A673 (cell line): ENCODE measurements around the gene SEMG1. TPM values are rescaled to one million over a fixed set of nuclear protein-coding genes. Genes with fewer than 3 reads are reported as not detected.
A peak's percentile ranks its signal among the peaks of the same experiment; 100 is the strongest.

Source experiments
- Bru-seq: library from RNA; stranded (reverse); fragments of 400-500 nt; gene quantifications from one replicate; lab custom pipeline; 2021; lab: Mats Ljungman, UMichigan
- BruChase-seq, 2 experiments: library from RNA; stranded (reverse); fragments of 400-500 nt; gene quantifications; one replicate each; lab custom pipeline; 2021; lab: Mats Ljungman, UMichigan
- BruUV-seq: library from RNA; stranded (reverse); fragments of 400-500 nt; replicated peaks from 2 replicates; lab custom pipeline; 2021; lab: Mats Ljungman, UMichigan
- CTCF ChIA-PET: fragments of 300-600 bp; sonication (Branson Sonifier 250); formaldehyde crosslinking; loops from one replicate; lab custom pipeline; 2022; ENCODE audit warnings: antibody characterized with exemption; lab: Charles Lee
- POLR2A ChIA-PET: fragments of 300-600 bp; sonication (Branson Sonifier 250); formaldehyde crosslinking; loops from one replicate; lab custom pipeline; 2022; ENCODE audit warnings: antibody characterized with exemption; ENCODE audit not compliant: low non-redundant PET; lab: Charles Lee
- DNase-seq: peaks from one replicate; pipeline ENCODE4 v3.0.0-alpha.2; 2015; ENCODE audit warnings: low spot score
- H3K27ac ChIP-seq: fragments of 200-600 bp; sonication (generic); 2 replicates; pipeline ENCODE4 v1.5.1; 2016; ENCODE audit warnings: mixed run types, low read depth, mild to moderate bottlenecking, mixed read lengths, antibody characterized with exemption, low read length; ENCODE audit not compliant: poor library complexity, severe bottlenecking
- H3K27me3 ChIP-seq: fragments of 200-600 bp; sonication (generic); replicated peaks from 2 replicates; pipeline ENCODE4 v1.6.1; 2017; ENCODE audit warnings: mixed run types, low read depth, mild to moderate bottlenecking, mixed read lengths, antibody characterized with exemption, low read length; ENCODE audit not compliant: insufficient read depth, poor library complexity
- H3K36me3 ChIP-seq: fragments of 200-600 bp; sonication (generic); 2 replicates; pipeline ENCODE4 v1.6.1; 2016; ENCODE audit warnings: mixed run types, mild to moderate bottlenecking, mixed read lengths, antibody characterized with exemption, low read length; ENCODE audit not compliant: insufficient read depth, poor library complexity, severe bottlenecking
- H3K4me1 ChIP-seq: fragments of 200-600 bp; sonication (generic); 2 replicates; pipeline ENCODE4 v1.6.1; 2017; ENCODE audit warnings: mixed run types, mild to moderate bottlenecking, mixed read lengths, antibody characterized with exemption, low read length; ENCODE audit not compliant: insufficient read depth, poor library complexity, severe bottlenecking
- H3K4me3 ChIP-seq: fragments of 200-600 bp; sonication (generic); 2 replicates; pipeline ENCODE4 v1.5.1; 2016; ENCODE audit warnings: low read depth, mixed run types, mild to moderate bottlenecking, mixed read lengths, low read length; ENCODE audit not compliant: poor library complexity, severe bottlenecking
- H3K9me3 ChIP-seq: fragments of 200-600 bp; sonication (generic); 2 replicates; pipeline ENCODE4 v1.6.1; 2016; ENCODE audit warnings: mixed run types, low read depth, mild to moderate bottlenecking, mixed read lengths, antibody characterized with exemption, low read length; ENCODE audit not compliant: poor library complexity, severe bottlenecking
- CTCF ChIP-seq: fragments of 300-800, 200-600 bp; sonication (generic); conservative IDR thresholded peaks from 2 replicates; pipeline ENCODE4 v1.5.1; 2017; ENCODE audit warnings: low read depth, mild to moderate bottlenecking, antibody characterized with exemption, low read length, moderate library complexity, mixed read lengths
- EZH2 ChIP-seq: fragments of 200-600 bp; sonication (generic); IDR thresholded peaks from 2 replicates; pipeline ENCODE4 v1.6.1; 2017; ENCODE audit warnings: borderline replicate concordance, low read depth, mild to moderate bottlenecking, mixed read lengths, antibody characterized with exemption, low read length; ENCODE audit not compliant: poor library complexity, severe bottlenecking
- intact Hi-C: fragments of 100-400 bp; cut with micrococcal nuclease; formaldehyde crosslinking; loops from one replicate; pipeline ENCODE4 v1.10.0; 2022; ENCODE audit not compliant: unreplicated experiment
- long read RNA-seq: library from polyadenylated mRNA; stranded (forward); transcript quantifications from one replicate; pipeline ENCODE4 v2.0.0, GENCODE V29; 2022
- total RNA-seq: library from RNA; stranded (reverse); gene quantifications from 2 replicates; pipeline ENCODE4 v1.2.3, GENCODE V29; 2021

Gene SEMG1
- total RNA-seq, result 2.1 and 5.5 TPM in 2 replicates
- Bru-seq, nascent RNA, result percentile 35 among the genes with signal in this experiment
- percentile 31 among the genes with signal in this experiment for BruChase-seq, experiment 1, labeled RNA remaining after a 2-hour chase
- BruChase-seq, experiment 2, labeled RNA remaining after a 6-hour chase, result percentile 57 among the genes with signal in this experiment
- long read RNA-seq, partial matches to known transcripts, result 0 of 3 reads
- long read RNA-seq, other reads (novel, unspliced or antisense), result 0 of 3 reads

- no TSS peak for BruUV-seq
- POLR2A ChIA-PET, result no interaction called here
- H3K4me3 ChIP-seq, result no peak within 1 kb of the TSS
- no peaks in the 10 kb centered on the region for H3K36me3 ChIP-seq
- H3K27ac ChIP-seq, result no peak within 1 kb of the TSS
- no peaks in the 10 kb centered on the region for H3K27me3 ChIP-seq
- no peak for TF ChIP-seq CTCF
- peaks cover 7% of the 10 kb centered on the region for H3K4me1 ChIP-seq
- no peaks in the 10 kb centered on the region for H3K9me3 ChIP-seq
- CTCF ChIA-PET, result no interaction called here
- intact Hi-C loops, result no loop called here
- peak; percentile 83 for DNase-seq
These were observed at the start of gene SEMG1 for GRCh38 chr20:45206725-45207124. Gene SEMG1, plus strand, starts transcription at chr20:45207033. Its CDS starts 21 bp downstream, at chr20:45207054.

GRCh38 chr20:45157962-45158361 lies 48.9 kb upstream of the SEMG1 start:
- Histone ChIP-seq H3K27ac (no peak overlapping the region), H3K4me3 (no peak overlapping the region), H3K36me3 (no peaks in the 10 kb centered on the region), H3K9me3 (peaks cover 4% of the 10 kb centered on the region), H3K4me1 (peaks cover 7% of the 10 kb centered on the region), H3K27me3 (no peaks in the 10 kb centered on the region)
- TF ChIP-seq EZH2 (no peak), CTCF (no peak)
- ChIA-PET POLR2A (no interaction called here), CTCF (interaction anchor here (0.7 to 1.6 kb wide), 2 partner anchors 72 to 144 kb away, joined by 3 to 6 read pairs; no protein-coding TSS in a partner anchor)
- DNase-seq, result peak; percentile 70
- intact Hi-C loops, result no loop called here
- BruUV-seq, result no TSS peak

- TF ChIP-seq EZH2 (no peak), CTCF (no peak)
- Histone ChIP-seq H3K9me3 (peaks cover 4% of the 10 kb centered on the region), H3K27me3 (peaks cover 3% of the 10 kb centered on the region), H3K4me3 (no peak overlapping the region), H3K4me1 (no peaks in the 10 kb centered on the region), H3K27ac (no peak overlapping the region), H3K36me3 (no peaks in the 10 kb centered on the region)
- ChIA-PET POLR2A (no interaction called here), CTCF (no interaction called here)
- BruUV-seq, result no TSS peak
- intact Hi-C loops, result no loop called here
- no peak for DNase-seq
These were observed 43.6 kb upstream of the SEMG1 start for GRCh38 chr20:45163083-45163803.
